ENCODE data around the gene PDXP. TPM values are rescaled to one million over a fixed set of nuclear protein-coding genes. Genes with fewer than 3 reads are reported as not detected.

Gene PDXP
- total and polyA plus RNA-seq, 2 experiments from 2014 or later: 15.0 to 55.6 TPM

DNA sequence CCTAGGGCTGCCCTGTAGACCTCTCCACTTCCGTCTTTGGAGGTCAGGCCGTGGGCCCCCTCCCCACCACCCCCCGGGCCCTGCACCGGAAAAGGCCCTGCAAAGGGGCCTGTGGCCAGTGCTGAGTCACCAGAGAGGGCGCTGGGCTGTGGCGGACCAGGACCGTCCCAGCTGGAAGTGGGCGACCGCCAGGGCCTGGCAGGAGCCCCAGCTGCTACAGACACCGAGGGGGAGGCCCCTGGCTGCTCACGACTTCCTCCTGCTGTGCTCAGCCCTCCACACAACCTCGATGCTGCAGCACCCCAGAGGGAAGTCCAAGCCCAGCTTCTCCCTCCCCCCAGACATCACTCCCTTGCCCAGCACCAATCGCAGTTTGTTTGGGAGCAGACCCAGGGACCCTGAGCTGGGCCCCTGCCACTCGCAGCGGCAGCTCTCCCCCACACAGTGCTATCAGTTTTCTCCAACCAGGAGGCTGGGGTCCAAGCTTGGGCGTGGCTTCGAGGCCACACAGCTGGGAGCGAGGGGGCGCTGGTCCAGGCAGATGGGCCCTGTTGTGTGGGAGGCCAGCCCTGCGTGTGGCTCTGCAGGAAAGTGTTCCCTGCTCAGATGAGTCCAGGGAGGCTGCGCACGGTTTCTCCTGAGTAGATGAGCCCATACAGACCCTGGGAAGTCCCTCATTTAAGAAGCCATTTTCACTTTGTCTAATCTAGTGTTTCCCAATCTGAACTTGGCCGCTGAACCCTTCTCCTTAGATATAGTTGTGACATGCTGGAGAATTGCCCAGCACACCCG, 24.7 kb upstream of the PDXP start:
- peaks cover 23% of the 10 kb centered on the region for H3K27me3 Mint-ChIP-seq (ENCODE audit: insufficient read depth, low read depth, poor library complexity)
- Histone ChIP-seq H2AFZ (no peak overlapping the region), H3K4me2 (peak overlapping the region; percentile 79), H3K27ac (ENCODE audit: low read depth) (peak overlapping the region; percentile 90), H3K79me2 (replicated peaks; ENCODE audit: insufficient read depth) (no peaks in the 10 kb centered on the region), H4K20me1 (replicated peaks; ENCODE audit: insufficient read depth) (no peaks in the 10 kb centered on the region; the same call in 1 of the 2 replicates), H3K9me2 (ENCODE audit: insufficient read depth) (no peaks in the 10 kb centered on the region), H3K4me3 (peak overlapping the region; percentile 49), H3K4me1 (ENCODE audit: insufficient read depth) (peaks cover 27% of the 10 kb centered on the region), H3K36me3 (ENCODE audit: insufficient read depth) (no peaks in the 10 kb centered on the region), H3K27me3 (ENCODE audit: insufficient read depth) (no peaks in the 10 kb centered on the region), H3F3A (replicated peaks; ENCODE audit: low read depth) (peaks cover 31% of the 10 kb centered on the region)
- DNase-seq (ENCODE audit: low spot score) (peak; percentile 86), ATAC-seq (peak; percentile 76)
- peak overlapping the region; percentile 90 for H3K27ac Mint-ChIP-seq
- H3K4me1 Mint-ChIP-seq: peaks cover 39% of the 10 kb centered on the region
- peak overlapping the region; percentile 42; the same call in 2 of the 3 replicates for H3K4me3 Mint-ChIP-seq
- TF ChIP-seq ZNF331 (CRISPR knock-in tag; IDR thresholded peaks at IDR 0.05; ENCODE audit: low read depth) (no peak), EZH2 (IDR thresholded peaks at IDR 0.05; ENCODE audit: low read depth, unreplicated experiment) (no peak), CREB1 (CRISPR knock-in tag; IDR thresholded peaks at IDR 0.05; ENCODE audit: low read depth) (0 out of 2 replicates have a peak, but pooled peaks have one; percentile 13), STAT1 (IDR thresholded peaks at IDR 0.05; ENCODE audit: unreplicated experiment) (no peak), NANOG (IDR thresholded peaks at IDR 0.05; ENCODE audit: borderline replicate concordance) (no peak), JUNB (IDR thresholded peaks at IDR 0.05; ENCODE audit: unreplicated experiment) (no peak), POLR2AphosphoS5 (IDR thresholded peaks at IDR 0.05; ENCODE audit: low read depth) (peak; percentile 55), ZNF114 (CRISPR knock-in tag; IDR thresholded peaks at IDR 0.05) (no peak), EZH2phosphoT487 (IDR thresholded peaks at IDR 0.05; ENCODE audit: unreplicated experiment) (no peak)
- TF ChIP-seq, protein P1, sequence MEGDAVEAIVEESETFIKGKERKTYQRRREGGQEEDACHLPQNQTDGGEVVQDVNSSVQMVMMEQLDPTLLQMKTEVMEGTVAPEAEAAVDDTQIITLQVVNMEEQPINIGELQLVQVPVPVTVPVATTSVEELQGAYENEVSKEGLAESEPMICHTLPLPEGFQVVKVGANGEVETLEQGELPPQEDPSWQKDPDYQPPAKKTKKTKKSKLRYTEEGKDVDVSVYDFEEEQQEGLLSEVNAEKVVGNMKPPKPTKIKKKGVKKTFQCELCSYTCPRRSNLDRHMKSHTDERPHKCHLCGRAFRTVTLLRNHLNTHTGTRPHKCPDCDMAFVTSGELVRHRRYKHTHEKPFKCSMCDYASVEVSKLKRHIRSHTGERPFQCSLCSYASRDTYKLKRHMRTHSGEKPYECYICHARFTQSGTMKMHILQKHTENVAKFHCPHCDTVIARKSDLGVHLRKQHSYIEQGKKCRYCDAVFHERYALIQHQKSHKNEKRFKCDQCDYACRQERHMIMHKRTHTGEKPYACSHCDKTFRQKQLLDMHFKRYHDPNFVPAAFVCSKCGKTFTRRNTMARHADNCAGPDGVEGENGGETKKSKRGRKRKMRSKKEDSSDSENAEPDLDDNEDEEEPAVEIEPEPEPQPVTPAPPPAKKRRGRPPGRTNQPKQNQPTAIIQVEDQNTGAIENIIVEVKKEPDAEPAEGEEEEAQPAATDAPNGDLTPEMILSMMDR (conservative IDR thresholded peaks at IDR 0.05; ENCODE audit: low read depth in 2 of 2): peak; percentile 3 to 55; a peak in 2 of 4 replicates
- TF ChIP-seq, protein P2, sequence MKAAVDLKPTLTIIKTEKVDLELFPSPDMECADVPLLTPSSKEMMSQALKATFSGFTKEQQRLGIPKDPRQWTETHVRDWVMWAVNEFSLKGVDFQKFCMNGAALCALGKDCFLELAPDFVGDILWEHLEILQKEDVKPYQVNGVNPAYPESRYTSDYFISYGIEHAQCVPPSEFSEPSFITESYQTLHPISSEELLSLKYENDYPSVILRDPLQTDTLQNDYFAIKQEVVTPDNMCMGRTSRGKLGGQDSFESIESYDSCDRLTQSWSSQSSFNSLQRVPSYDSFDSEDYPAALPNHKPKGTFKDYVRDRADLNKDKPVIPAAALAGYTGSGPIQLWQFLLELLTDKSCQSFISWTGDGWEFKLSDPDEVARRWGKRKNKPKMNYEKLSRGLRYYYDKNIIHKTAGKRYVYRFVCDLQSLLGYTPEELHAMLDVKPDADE (IDR thresholded peaks at IDR 0.05): 0 out of 2 replicates have a peak, but pooled peaks have one; percentile 38
- TF ChIP-seq, protein P3, sequence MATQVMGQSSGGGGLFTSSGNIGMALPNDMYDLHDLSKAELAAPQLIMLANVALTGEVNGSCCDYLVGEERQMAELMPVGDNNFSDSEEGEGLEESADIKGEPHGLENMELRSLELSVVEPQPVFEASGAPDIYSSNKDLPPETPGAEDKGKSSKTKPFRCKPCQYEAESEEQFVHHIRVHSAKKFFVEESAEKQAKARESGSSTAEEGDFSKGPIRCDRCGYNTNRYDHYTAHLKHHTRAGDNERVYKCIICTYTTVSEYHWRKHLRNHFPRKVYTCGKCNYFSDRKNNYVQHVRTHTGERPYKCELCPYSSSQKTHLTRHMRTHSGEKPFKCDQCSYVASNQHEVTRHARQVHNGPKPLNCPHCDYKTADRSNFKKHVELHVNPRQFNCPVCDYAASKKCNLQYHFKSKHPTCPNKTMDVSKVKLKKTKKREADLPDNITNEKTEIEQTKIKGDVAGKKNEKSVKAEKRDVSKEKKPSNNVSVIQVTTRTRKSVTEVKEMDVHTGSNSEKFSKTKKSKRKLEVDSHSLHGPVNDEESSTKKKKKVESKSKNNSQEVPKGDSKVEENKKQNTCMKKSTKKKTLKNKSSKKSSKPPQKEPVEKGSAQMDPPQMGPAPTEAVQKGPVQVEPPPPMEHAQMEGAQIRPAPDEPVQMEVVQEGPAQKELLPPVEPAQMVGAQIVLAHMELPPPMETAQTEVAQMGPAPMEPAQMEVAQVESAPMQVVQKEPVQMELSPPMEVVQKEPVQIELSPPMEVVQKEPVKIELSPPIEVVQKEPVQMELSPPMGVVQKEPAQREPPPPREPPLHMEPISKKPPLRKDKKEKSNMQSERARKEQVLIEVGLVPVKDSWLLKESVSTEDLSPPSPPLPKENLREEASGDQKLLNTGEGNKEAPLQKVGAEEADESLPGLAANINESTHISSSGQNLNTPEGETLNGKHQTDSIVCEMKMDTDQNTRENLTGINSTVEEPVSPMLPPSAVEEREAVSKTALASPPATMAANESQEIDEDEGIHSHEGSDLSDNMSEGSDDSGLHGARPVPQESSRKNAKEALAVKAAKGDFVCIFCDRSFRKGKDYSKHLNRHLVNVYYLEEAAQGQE (IDR thresholded peaks at IDR 0.05; ENCODE audit: unreplicated experiment): no peak
- TF ChIP-seq, protein P4, sequence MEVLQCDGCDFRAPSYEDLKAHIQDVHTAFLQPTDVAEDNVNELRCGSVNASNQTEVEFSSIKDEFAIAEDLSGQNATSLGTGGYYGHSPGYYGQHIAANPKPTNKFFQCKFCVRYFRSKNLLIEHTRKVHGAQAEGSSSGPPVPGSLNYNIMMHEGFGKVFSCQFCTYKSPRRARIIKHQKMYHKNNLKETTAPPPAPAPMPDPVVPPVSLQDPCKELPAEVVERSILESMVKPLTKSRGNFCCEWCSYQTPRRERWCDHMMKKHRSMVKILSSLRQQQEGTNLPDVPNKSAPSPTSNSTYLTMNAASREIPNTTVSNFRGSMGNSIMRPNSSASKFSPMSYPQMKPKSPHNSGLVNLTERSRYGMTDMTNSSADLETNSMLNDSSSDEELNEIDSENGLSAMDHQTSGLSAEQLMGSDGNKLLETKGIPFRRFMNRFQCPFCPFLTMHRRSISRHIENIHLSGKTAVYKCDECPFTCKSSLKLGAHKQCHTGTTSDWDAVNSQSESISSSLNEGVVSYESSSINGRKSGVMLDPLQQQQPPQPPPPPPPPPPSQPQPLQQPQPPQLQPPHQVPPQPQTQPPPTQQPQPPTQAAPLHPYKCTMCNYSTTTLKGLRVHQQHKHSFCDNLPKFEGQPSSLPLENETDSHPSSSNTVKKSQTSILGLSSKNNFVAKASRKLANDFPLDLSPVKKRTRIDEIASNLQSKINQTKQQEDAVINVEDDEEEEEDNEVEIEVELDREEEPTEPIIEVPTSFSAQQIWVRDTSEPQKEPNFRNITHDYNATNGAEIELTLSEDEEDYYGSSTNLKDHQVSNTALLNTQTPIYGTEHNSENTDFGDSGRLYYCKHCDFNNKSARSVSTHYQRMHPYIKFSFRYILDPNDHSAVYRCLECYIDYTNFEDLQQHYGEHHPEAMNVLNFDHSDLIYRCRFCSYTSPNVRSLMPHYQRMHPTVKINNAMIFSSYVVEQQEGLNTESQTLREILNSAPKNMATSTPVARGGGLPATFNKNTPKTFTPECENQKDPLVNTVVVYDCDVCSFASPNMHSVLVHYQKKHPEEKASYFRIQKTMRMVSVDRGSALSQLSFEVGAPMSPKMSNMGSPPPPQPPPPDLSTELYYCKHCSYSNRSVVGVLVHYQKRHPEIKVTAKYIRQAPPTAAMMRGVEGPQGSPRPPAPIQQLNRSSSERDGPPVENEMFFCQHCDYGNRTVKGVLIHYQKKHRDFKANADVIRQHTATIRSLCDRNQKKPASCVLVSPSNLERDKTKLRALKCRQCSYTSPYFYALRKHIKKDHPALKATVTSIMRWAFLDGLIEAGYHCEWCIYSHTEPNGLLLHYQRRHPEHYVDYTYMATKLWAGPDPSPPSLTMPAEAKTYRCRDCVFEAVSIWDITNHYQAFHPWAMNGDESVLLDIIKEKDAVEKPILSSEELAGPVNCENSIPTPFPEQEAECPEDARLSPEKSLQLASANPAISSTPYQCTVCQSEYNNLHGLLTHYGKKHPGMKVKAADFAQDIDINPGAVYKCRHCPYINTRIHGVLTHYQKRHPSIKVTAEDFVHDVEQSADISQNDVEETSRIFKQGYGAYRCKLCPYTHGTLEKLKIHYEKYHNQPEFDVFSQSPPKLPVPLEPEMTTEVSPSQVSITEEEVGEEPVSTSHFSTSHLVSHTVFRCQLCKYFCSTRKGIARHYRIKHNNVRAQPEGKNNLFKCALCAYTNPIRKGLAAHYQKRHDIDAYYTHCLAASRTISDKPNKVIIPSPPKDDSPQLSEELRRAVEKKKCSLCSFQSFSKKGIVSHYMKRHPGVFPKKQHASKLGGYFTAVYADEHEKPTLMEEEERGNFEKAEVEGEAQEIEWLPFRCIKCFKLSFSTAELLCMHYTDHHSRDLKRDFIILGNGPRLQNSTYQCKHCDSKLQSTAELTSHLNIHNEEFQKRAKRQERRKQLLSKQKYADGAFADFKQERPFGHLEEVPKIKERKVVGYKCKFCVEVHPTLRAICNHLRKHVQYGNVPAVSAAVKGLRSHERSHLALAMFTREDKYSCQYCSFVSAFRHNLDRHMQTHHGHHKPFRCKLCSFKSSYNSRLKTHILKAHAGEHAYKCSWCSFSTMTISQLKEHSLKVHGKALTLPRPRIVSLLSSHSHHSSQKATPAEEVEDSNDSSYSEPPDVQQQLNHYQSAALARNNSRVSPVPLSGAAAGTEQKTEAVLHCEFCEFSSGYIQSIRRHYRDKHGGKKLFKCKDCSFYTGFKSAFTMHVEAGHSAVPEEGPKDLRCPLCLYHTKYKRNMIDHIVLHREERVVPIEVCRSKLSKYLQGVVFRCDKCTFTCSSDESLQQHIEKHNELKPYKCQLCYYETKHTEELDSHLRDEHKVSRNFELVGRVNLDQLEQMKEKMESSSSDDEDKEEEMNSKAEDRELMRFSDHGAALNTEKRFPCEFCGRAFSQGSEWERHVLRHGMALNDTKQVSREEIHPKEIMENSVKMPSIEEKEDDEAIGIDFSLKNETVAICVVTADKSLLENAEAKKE (CRISPR knock-in tag; IDR thresholded peaks at IDR 0.05): no peak
- H3K36me3 Mint-ChIP-seq (ENCODE audit: low read depth): no peaks in the 10 kb centered on the region; the same call in 2 of the 3 replicates
- no peaks in the 10 kb centered on the region for H3K9me3 Mint-ChIP-seq

All from GM23338 (cell line).